Measurements from ENCODE around the gene RIOX2.
"Not testable (repeated sequence)": the region's sequence is repeated elsewhere in the genome, so short reads cannot be mapped to it uniquely, and the experiment has no call there.

The RIOX2 gene

GRCh38 chr3:97950360-97950759 is 21.9 kb downstream of the RIOX2 start:
- DNase-seq, result no peak

DNA sequence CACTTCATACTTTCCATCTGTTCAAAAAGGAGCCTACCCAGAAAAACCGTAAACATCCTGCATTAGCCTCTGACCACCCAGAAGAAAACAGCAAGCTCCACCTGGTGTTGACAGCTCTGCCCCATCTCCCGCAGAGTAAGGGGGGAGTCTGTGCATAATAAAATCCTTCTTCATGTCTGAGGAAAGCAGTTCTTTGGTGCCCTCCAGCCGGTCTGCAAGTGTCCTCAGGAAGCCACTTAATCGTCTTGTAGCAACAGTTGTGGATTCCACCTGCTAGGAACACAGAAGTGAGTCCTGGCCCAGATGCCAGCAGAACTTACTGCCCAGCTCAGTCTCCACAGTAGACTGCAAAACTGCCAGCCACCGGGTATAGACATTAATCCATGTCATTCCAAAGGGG is 22.5 kb downstream of the RIOX2 start:
- DNase-seq, result no peak

- no peak for DNase-seq
Measured at GRCh38 chr3:97949110-97949485, 23.1 kb downstream of the RIOX2 start.

- DNase-seq, result no peak
Measured at GRCh38 chr3:97948351-97949109, 23.7 kb downstream of the RIOX2 start.

GRCh38 chr3:97942801-97943546 is 29.3 kb downstream of the RIOX2 start:
- no peak for DNase-seq

- no peak for DNase-seq
Measured at GRCh38 chr3:97940034-97940433, 32.2 kb downstream of the RIOX2 start.

DNA sequence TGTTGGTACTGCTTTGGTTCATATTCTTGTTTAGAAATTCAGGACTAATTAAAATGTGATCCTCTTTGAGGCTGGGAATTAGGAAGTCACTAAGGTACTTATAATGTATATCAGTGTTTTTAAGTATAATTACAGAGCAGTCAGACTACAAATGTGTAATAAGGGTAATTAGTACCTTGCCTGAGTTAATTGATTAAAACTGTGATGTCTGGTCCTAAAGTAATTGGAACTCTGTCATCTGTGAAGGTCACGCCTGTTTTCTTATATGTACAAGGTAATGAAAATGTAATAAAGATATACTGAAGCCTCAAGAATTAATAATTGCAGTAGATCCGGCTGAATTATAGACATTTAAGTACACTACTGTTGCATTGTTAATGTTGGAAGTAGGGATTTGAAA is 32.8 kb downstream of the RIOX2 start:
- no peak for DNase-seq

GRCh38 chr3:97938444-97938843 is 33.8 kb downstream of the RIOX2 start:
- no peak for DNase-seq

- DNase-seq, result no peak
Measured at GRCh38 chr3:97937205-97937604, 35.0 kb downstream of the RIOX2 start.

DNA sequence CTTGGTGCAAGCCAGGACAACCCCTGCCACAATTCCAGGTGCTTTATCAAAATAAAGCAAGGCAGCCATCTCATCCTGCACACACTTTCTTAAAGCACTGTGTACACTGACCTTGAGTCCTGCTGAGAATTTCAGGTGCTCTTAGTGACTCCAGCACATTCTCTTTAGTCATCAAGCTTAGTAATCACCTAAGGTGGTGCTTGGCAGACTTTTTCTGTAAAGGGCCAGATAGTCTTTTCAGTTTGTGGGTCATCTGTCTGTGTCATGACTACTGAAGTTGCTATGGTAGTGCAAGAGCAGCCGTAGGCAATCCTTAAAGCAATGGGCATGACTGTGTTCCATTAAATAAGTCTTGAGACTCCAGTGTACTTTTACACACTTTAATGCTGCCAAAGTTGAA is 36.4 kb downstream of the RIOX2 start:
- DNase-seq, result no peak

DNA sequence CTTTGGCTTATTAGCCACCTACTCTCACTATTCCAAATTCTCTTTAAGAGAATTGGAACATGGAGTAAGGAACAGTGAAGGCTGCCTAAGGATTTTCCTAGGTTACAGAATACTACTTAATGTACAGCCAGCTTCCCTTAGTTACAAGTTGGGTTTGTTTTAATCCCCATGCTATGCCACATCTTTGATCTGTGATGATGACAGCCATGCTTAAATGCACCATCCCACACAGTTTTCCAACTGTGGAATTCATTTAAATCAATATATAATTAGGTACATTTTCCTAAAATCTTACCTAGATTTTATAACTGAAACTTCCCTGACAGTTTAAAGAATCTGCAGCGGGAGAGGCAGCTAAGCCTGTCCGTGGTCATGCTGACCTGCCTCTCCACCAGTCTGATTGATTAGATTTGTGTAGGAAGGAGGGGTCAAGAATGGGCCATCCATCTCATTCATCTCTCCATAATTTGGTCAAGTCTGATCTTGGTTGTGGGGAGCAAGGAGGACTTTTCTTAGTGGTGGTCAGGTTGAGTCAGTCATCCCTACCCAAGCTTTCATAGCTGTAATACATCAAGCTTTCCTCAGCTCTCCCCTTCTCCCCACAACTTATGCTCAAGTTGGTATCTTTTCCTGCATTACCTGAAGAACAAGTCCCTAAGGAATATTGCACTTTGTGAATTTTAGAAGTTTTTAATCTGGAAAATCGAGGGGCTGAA is 37.1 kb downstream of the RIOX2 start:
- DNase-seq, result no peak

- no peak for DNase-seq
Measured at GRCh38 chr3:97932387-97932801, 39.8 kb downstream of the RIOX2 start.

DNA sequence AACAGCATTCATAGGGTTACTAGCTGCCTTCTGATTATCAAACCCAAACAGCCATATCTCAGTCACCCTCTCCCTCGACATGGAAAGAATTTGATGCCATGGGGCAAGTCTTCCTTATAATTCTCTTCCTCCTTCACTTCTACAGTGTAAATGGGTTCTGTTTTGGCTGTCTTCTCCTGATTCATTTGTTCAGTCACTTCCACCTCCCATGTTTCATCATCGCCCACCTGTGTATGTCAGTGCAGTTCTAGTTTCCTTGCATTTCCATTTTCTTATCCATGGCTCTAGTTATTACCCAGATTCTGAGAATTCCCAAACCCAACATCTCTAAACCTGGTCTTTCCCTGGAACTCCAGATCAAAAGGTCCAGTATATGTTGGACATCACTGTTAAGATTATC is 41.0 kb downstream of the RIOX2 start:
- DNase-seq, result no peak

- DNase-seq, result no peak
Measured at GRCh38 chr3:97930018-97930417, 42.2 kb downstream of the RIOX2 start.

DNA sequence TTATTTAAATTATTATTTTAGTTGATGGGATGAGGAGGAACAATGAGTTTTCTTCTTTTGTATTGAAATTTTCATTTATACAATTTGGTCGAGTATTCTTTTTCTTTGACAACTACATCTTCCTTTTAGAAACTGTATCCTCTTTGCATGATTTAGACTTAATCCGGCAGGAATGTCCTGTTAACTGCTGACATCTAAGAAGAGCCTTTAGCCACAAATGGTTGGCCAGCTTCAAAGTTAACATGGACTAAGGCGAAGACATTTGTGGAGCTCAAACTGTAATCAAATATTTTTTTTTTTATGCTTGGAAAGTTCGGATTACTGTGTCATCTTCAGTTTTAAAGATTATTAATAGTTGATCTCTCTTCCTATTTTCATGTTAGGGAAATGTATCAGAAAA is 43.2 kb downstream of the RIOX2 start:
- DNase-seq, result no peak

DNA sequence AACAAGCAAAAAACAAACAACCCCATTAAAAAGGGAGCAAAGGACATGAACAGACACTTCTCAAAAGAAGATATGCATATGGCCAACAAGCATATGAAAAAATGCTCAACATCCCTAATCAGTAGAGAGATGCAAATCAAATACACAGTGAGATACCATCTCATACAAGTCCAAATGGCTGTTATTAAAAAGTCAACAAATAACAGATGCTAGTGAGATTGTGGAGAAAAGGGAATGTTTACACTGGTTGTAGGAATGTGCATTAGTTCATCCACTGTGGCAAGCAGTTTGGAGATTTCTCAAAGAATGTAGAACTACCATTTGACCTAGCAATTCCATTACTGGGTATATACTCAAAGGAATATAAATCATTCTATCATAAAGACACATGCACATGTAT is 44.5 kb downstream of the RIOX2 start:
- DNase-seq, result no peak

- no peak for DNase-seq
Measured at GRCh38 chr3:97917813-97918536, 54.3 kb downstream of the RIOX2 start.

- DNase-seq, result no peak
Measured at GRCh38 chr3:97916576-97916975, 55.7 kb downstream of the RIOX2 start.

- no peak for DNase-seq
Measured at GRCh38 chr3:97914388-97914787, 57.8 kb downstream of the RIOX2 start.

DNA sequence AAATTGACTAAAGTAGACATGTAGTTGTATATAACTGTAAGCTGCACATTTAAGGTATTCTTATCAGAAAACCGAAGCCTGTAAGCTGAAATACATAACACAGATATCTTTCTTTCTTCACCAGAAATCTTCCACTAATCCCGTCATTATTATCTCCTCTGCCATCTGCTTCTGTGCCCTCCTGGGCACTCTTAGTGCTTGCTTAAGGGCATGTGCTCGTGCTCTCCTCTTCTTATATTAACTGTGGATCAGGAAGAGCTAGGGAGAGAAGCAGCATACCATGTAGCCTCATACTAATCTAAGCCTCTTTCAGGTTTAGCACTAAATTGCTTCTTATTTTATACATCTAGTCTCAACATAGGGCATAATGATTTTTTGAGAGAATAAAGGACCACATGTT is 60.8 kb downstream of the RIOX2 start:
- DNase-seq, result no peak

DNA sequence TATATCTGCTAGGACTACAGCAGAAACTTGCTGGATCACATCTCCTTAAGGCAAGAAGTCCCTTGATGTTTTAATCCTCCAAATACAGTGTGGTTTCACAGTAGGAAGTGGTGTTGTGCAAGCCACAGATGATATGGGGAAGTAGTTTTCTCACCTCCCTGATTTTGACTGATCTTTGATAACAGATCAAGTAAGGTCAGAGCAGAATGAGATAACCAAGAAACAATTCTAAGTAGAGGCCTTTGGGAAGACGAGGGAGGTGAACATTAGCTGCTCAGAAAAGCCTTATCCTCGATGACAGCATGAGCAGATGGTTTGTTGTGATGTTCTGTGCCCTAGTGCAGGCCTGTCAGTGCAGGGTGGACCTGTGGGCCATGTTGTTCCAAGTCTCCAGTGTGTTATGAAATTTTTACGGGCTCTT is 61.3 kb downstream of the RIOX2 start:
- DNase-seq, result no peak

GRCh38 chr3:97910236-97910831 is 61.9 kb downstream of the RIOX2 start:
- DNase-seq, result not testable (repeated sequence)

- DNase-seq, result not testable (repeated sequence)
Measured at GRCh38 chr3:97909830-97910229, 62.4 kb downstream of the RIOX2 start.

All from NCI-H1092 (cell line).